Endothelial cell of umbilical vein (primary cell): ENCODE results near the gene PAM16. TPM values are rescaled to one million over a fixed set of nuclear protein-coding genes. Genes with fewer than 3 reads are reported as not detected.
A peak's percentile ranks its signal among the peaks of the same experiment; 100 is the strongest.

Experiments used
- BruUV-seq: library from RNA; stranded (reverse); fragments of 400-500 nt; replicated peaks from 2 replicates; lab custom pipeline; 2021; lab: Mats Ljungman, UMichigan
- CTCF ChIA-PET: fragments of 300-600, 350-600 bp; sonication (Branson Sonifier 250); formaldehyde crosslinking; loops from one replicate; lab custom pipeline; 2021; ENCODE audit warnings: antibody characterized with exemption, inconsistent platforms; lab: Charles Lee
- POLR2A ChIA-PET: fragments of 300-600, 350-600 bp; sonication (Branson Sonifier 250); formaldehyde crosslinking; loops from one replicate; lab custom pipeline; 2021; ENCODE audit warnings: antibody characterized with exemption, inconsistent platforms; lab: Charles Lee
- DNase-seq: peaks from one replicate; pipeline ENCODE4 v3.0.0-alpha.2; 2011; ENCODE audit warnings: low read depth, low spot score
- FAIRE-seq: peaks from 2 replicates; lab custom pipeline; 2011; peaks lifted over from hg19 to GRCh38; lab: Jason Lieb, UNC
- H2AFZ ChIP-seq: 2 replicates; pipeline ENCODE4 v1.6.0; 2012; ENCODE audit warnings: low read depth, low read length, control low read depth, inconsistent platforms
- H3K27ac ChIP-seq: 2 replicates; pipeline ENCODE4 v1.5.1; 2011; ENCODE audit warnings: low read depth, mild to moderate bottlenecking, control low read depth, low read length, moderate library complexity; ENCODE audit not compliant: insufficient read depth
- H3K27me3 ChIP-seq, 2 experiments: 2 replicates each; pipeline versions ENCODE4 v1.6.0 to v1.6.1; 2011; ENCODE audit warnings: low read length in 2 of 2, mixed read lengths in 1 of 2; ENCODE audit not compliant: control insufficient read depth in 2 of 2, insufficient read depth in 2 of 2
- H3K36me3 ChIP-seq, 2 experiments: 2 replicates in 1 of 2; 3 replicates in 1 of 2; pipeline ENCODE4 v1.5.1; 2011; ENCODE audit warnings: low read length in 2 of 2, mild to moderate bottlenecking in 1 of 2, moderate library complexity in 1 of 2; ENCODE audit not compliant: control insufficient read depth in 2 of 2, insufficient read depth in 2 of 2; ENCODE audit errors: extremely low read depth in 1 of 2
- H3K4me1 ChIP-seq: 3 replicates; pipeline ENCODE4 v1.5.1; 2011; ENCODE audit warnings: mild to moderate bottlenecking, low read length; ENCODE audit not compliant: control insufficient read depth, insufficient read depth; ENCODE audit errors: extremely low read depth
- H3K4me2 ChIP-seq: 2 replicates; pipeline ENCODE4 v1.6.1; 2011; ENCODE audit warnings: low read length, control low read depth, mixed read lengths; ENCODE audit not compliant: insufficient read depth
- H3K4me3 ChIP-seq, 3 experiments: fragments of 200-600 bp in 1 of 3; sonication (generic), shearing (Covaris generic) in 1 of 3; replicated peaks in 1 of 3; 2 replicates each; pipeline ENCODE4 v1.5.1; 2011 to 2016; ENCODE audit warnings: control low read depth in 3 of 3, low read length in 3 of 3, mild to moderate bottlenecking in 2 of 3, inconsistent platforms in 1 of 3, low read depth in 1 of 3, moderate library complexity in 1 of 3; ENCODE audit not compliant: insufficient read depth in 1 of 3
- H3K79me2 ChIP-seq: 2 replicates; pipeline ENCODE4 v1.6.0; 2012; ENCODE audit warnings: low read length, inconsistent platforms; ENCODE audit not compliant: control insufficient read depth, insufficient read depth
- H3K9ac ChIP-seq: replicated peaks from 2 replicates; pipeline ENCODE3; 2011; ENCODE audit warnings: low read length, control low read depth; ENCODE audit not compliant: insufficient read depth; ENCODE audit errors: extremely low read depth
- H3K9me1 ChIP-seq: replicated peaks from 3 replicates; pipeline ENCODE4 v1.6.0; 2011; ENCODE audit warnings: mild to moderate bottlenecking, low read length; ENCODE audit not compliant: control insufficient read depth, insufficient read depth; ENCODE audit errors: extremely low read depth
- H3K9me3 ChIP-seq: replicated peaks from 2 replicates; pipeline ENCODE4 v1.5.1; 2012; ENCODE audit warnings: low read length, inconsistent platforms; ENCODE audit not compliant: control insufficient read depth, insufficient read depth
- H4K20me1 ChIP-seq: replicated peaks from 2 replicates; pipeline ENCODE3; 2011; ENCODE audit warnings: mild to moderate bottlenecking, low read length; ENCODE audit not compliant: control insufficient read depth, insufficient read depth; ENCODE audit errors: extremely low read depth
- EZH2 ChIP-seq: IDR thresholded peaks from 2 replicates; pipeline ENCODE4 v1.6.1; 2012; ENCODE audit warnings: borderline replicate concordance, low read depth, mild to moderate bottlenecking, moderate library complexity, low read length, inconsistent platforms; ENCODE audit not compliant: severe bottlenecking
- GATA2 ChIP-seq: IDR thresholded peaks from 2 replicates; pipeline ENCODE4 v1.7.0; 2011; ENCODE audit warnings: low read depth, mild to moderate bottlenecking, moderate library complexity, mixed read lengths, low read length; ENCODE audit not compliant: insufficient read length, insufficient read depth
- JUN ChIP-seq: IDR thresholded peaks from 2 replicates; pipeline ENCODE4 v1.6.1; 2011; ENCODE audit warnings: borderline replicate concordance, low read depth; ENCODE audit not compliant: insufficient read length, insufficient read depth
- POLR2AphosphoS5 ChIP-seq: IDR thresholded peaks from 2 replicates; pipeline ENCODE4 v1.6.1; 2012; ENCODE audit warnings: low read depth, mild to moderate bottlenecking, control low read depth, low read length, moderate library complexity; ENCODE audit not compliant: insufficient read depth
- dilution Hi-C: fragments of 300-500 bp; cut with MboI; formaldehyde crosslinking; loops from one replicate; pipeline ENCODE4 v1.15.0; 2019; ENCODE audit warnings: low sequenced_read_pairs; ENCODE audit not compliant: extremely low pct_ligation_motif_present
- intact Hi-C: fragments of 100-400 bp; cut with micrococcal nuclease; formaldehyde crosslinking; loops from one replicate; pipeline ENCODE4 v1.10.0; 2022
- polyA plus RNA-seq, 4 experiments: library from polyadenylated mRNA; depleted of rRNA in 3 of 4; stranded (reverse) in 3 of 4; unstranded in 1 of 4; fragments of >200 nt; gene quantifications; 2 replicates each; pipeline versions ENCODE4 v1.2.1 to v1.2.3, GENCODE V29; 2011 to 2012; ENCODE audit warnings: missing spikeins in 1 of 4
- total RNA-seq: library from RNA; stranded (reverse); gene quantifications from 2 replicates; pipeline ENCODE4 v1.2.3, GENCODE V29; 2021

PAM16 gene
- total and polyA plus RNA-seq, 2 donors (not counting 3 experiments of a cell fraction or from before 2014, with no cell fraction given) = 40.0 to 67.2 TPM

DNA sequence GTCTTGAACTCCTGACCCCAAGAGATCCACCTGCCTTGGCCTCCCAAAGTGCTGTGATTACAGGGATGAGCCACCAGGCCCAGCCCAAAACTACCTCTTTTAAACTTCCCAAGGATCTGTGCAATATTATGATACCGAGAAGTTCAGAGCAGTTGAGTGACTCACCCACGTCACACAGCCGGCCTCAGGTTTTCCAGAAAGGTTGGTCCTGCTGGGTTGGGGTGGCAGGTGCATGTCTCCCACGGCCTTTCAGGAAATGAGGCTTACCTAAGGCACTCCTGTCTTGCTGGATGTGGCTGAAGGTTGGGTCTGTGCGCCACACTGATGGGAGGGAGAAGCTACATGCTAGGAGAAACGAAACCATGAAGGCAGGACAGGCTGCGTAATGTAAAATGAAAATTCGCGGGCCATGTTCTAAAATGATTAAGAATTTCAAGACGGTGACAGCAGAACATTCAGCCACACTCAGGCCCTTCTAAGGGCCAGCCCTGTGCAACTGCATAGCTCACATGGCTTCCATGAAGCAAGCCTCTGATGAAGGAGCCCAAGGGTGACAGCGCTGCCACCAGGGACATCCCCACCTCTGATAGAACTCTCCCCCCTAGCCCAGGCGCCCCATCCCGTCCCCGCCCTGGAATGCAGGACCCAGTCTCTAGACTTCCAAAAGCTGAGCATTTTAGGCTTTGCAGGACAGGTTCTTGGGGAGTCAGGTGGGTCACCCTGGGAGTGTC, 41.9 kb downstream of the PAM16 start:
- Histone ChIP-seq H3K4me1 (peaks cover 7% of the 10 kb centered on the region), H3K79me2 (no peaks in the 10 kb centered on the region), H3K9ac (no peak overlapping the region), H3K27ac (no peak overlapping the region), H2AFZ (no peak overlapping the region), H3K9me1 (no peaks in the 10 kb centered on the region), H3K27me3 (no peaks in the 10 kb centered on the region), H3K4me2 (no peak overlapping the region), H3K4me3 (no peak overlapping the region), H4K20me1 (no peaks in the 10 kb centered on the region), H3K9me3 (no peaks in the 10 kb centered on the region), H3K36me3 (no peaks in the 10 kb centered on the region)
- no peak for FAIRE-seq
- dilution Hi-C loops (no loop called here), intact Hi-C loops (loop anchor here (1.0 kb wide), 1 partner anchor 19 kb away; no protein-coding TSS in a partner anchor)
- no peak for DNase-seq
- ChIA-PET POLR2A (no interaction called here), CTCF (interaction anchor here (0.9 to 8.6 kb wide), 21 partner anchors 10 to 109 kb away, joined by 3 to 135 read pairs (median 6); partner anchors contain the start of genes CORO7 and TFAP4)
- TF ChIP-seq POLR2AphosphoS5 (no peak), EZH2 (no peak)
- BruUV-seq = no TSS peak

DNA sequence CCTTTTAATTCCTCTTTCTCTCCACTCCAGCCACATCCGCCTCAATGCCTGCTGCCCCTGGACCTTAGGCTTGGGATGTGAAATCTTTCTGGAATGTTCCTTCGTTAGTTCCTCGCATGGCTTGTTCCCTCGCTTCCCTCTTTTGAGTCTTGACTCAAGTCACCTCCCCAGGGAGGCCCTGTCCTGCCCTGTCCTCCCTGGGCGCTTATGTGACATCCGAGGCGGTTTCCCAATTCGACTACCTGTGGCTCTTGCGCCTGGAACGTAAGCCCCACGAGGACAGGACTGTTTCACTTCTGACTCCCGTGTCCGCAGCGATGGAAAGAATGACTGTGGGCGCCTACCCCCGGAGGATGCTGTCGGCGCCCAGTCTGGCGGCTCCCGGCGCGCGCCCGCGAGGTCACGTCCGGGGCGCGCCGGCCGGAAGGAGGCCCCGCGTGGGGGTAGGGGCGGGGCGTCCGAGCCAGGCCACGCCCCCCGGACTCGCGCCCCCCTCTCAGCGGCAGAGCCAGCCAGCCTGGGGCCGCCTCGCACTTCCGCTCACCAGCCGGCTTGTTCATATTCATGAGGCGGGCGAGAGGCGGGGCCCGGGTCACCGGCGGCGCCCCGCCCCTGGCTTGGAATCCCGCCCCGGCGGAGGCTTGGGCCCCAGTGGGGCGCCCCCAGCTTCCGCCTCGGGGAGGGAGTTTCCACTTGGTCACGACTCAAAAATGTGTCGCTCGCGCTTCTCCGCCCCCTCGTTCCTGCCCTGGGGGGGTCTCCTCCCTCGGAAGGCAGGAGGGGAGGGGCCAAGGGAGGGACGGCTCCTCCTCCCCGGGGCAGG, 43.7 kb downstream of the PAM16 start:
- DNase-seq = peak; percentile 88
- no peaks in the 10 kb centered on the region for H3K36me3 ChIP-seq

More for the DNA sequence above, 43.7 kb downstream of the PAM16 start:
- dilution Hi-C loops = no loop called here
- Histone ChIP-seq H2AFZ (peak overlapping the region; percentile 84), H3K27ac (peak overlapping the region; percentile 76), H3K27me3 (no peaks in the 10 kb centered on the region), H3K9me3 (no peaks in the 10 kb centered on the region), H3K9ac (peak overlapping the region; percentile 38), H3K4me3 (peak overlapping the region in 2 of 3 experiments; percentile 25 to 33), H4K20me1 (no peaks in the 10 kb centered on the region), H3K4me1 (peaks cover 7% of the 10 kb centered on the region), H3K4me2 (peak overlapping the region; percentile 31), H3K9me1 (no peaks in the 10 kb centered on the region), H3K79me2 (no peaks in the 10 kb centered on the region)
- ChIA-PET POLR2A (no interaction called here), CTCF (interaction anchor here (1.0 to 8.6 kb wide), 6 partner anchors 8 to 54 kb away, joined by 4 to 135 read pairs (median 26); partner anchors contain the start of gene TFAP4)
- TSS peak; percentile 84 for BruUV-seq
- intact Hi-C loops = loop anchor here (1.0 kb wide), 4 partner anchors 8 to 33 kb away; partner anchors contain the start of gene GLIS2
- FAIRE-seq = peak; percentile 95
- TF ChIP-seq GATA2 (no peak), POLR2AphosphoS5 (peak; percentile 73), JUN (peak; percentile 11)
